ENCODE measurements around the gene TICAM1.
A peak's percentile ranks its signal among the peaks of the same experiment; 100 is the strongest.
"Not testable (repeated sequence)": the region's sequence is repeated elsewhere in the genome, so short reads cannot be mapped to it uniquely, and the experiment has no call there.

Gene TICAM1

DNA sequence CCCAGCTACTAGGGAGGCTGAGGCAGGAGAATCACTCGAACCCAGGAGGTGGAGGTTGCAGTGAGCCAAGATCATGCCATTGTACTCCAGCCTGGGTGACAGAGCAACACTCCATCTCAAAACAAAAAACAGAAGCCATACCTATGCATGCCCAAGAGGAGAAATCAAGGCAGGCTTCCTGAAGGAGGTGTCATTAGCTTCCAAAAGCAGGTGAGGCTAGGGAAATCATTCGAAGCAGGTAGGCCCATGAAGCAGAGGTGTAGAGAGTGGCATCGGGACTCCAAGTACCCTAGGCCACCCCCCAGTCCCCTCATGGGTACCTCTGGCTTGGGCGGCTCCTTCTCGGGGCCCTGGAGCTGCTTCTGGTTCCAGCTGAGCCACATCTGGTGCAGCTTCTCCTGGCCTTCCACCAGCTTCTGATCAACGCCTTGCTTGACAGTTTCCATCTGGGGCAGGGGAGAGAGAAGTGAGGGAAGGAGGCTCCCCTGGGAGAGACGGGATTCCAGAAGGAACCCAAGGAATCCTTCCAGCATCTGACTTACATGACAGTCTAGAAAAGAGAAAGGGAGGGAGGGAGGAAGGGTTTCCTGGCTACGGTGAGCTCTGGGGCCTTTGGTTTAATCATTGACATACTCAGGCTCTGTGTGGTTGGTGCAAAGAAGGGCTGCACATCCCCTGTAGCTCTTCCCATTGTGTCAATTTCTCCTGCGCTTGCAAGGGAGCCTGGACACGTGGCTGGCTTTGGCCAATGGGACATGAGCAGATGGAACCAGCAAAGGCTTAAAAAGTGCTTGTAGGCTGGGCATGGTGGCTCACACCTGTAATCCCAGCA lies 13.1 kb upstream of the TICAM1 start:
- TF ChIP-seq, protein P1, sequence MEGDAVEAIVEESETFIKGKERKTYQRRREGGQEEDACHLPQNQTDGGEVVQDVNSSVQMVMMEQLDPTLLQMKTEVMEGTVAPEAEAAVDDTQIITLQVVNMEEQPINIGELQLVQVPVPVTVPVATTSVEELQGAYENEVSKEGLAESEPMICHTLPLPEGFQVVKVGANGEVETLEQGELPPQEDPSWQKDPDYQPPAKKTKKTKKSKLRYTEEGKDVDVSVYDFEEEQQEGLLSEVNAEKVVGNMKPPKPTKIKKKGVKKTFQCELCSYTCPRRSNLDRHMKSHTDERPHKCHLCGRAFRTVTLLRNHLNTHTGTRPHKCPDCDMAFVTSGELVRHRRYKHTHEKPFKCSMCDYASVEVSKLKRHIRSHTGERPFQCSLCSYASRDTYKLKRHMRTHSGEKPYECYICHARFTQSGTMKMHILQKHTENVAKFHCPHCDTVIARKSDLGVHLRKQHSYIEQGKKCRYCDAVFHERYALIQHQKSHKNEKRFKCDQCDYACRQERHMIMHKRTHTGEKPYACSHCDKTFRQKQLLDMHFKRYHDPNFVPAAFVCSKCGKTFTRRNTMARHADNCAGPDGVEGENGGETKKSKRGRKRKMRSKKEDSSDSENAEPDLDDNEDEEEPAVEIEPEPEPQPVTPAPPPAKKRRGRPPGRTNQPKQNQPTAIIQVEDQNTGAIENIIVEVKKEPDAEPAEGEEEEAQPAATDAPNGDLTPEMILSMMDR (conservative IDR thresholded peaks at IDR 0.05; ENCODE audit: low read depth): no peak
- ChIA-PET POLR2A (ENCODE audit: low non-redundant PET) (no interaction called here), CTCF (interaction anchor here (0.5 to 1.3 kb wide), 4 partner anchors 17 to 65 kb away, joined by 3 to 4 read pairs (median 3); partner anchors contain the start of gene UHRF1)
- peak overlapping the region; percentile 15; the same call in 1 of the 2 replicates for H3K27ac ChIP-seq
- no peak for DNase-seq (ENCODE audit: low spot score)

DNA sequence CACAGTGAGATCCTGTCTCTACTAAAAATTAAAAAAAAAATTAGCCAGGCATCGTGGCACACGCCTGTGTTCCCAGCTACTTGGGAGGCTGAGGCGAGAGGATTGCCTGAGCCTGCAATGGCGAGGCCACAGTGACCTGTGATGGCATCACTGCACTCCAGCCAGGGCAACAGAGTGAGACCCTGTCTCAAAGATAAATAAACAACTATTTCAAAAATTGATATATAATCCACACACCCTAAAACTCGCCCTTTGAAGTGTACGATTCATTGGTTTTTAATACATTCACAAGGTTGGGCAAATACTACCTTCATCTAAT lies 12.1 kb upstream of the TICAM1 start:
- peak overlapping the region; percentile 9; the same call in 1 of the 2 replicates for H3K27ac ChIP-seq
- CTCF ChIA-PET: interaction anchor here (0.6 kb wide), 2 partner anchors 33 to 37 kb away, joined by 3 read pairs; no protein-coding TSS in a partner anchor
- POLR2A ChIA-PET (ENCODE audit: low non-redundant PET): no interaction called here
- no peak for DNase-seq (ENCODE audit: low spot score)
- TF ChIP-seq, protein P1 (conservative IDR thresholded peaks at IDR 0.05; ENCODE audit: low read depth): no peak

DNA sequence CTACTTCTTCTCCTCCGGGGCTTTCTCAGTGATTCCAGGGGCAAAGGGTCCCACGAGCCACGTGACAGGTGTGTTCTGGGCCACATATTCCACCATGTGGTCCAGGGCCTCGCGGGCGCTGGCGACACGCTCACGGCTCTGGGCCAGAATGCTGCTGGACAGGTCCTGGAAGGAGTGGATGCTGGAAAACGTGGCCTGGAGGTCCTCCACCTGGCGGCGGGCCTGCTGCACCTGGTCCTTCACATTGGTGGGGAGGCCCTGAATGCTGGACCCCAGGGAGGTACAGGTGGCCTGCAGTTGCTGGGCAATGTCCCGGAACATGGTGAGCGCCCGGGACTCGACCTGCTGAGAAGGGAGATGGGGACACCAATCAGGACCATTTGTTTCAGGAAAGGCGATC lies 7.7 kb upstream of the TICAM1 start:
- DNase-seq (ENCODE audit: low spot score): no peak
- POLR2A ChIA-PET (ENCODE audit: low non-redundant PET): interaction anchor here (0.7 kb wide), 1 partner anchor 783 kb away, joined by 3 read pairs; no protein-coding TSS in a partner anchor
- peak overlapping the region; percentile 13; the same call in 1 of the 2 replicates for H3K27ac ChIP-seq
- CTCF ChIA-PET: no interaction called here
- TF ChIP-seq, protein P1 (conservative IDR thresholded peaks at IDR 0.05; ENCODE audit: low read depth): no peak

DNA sequence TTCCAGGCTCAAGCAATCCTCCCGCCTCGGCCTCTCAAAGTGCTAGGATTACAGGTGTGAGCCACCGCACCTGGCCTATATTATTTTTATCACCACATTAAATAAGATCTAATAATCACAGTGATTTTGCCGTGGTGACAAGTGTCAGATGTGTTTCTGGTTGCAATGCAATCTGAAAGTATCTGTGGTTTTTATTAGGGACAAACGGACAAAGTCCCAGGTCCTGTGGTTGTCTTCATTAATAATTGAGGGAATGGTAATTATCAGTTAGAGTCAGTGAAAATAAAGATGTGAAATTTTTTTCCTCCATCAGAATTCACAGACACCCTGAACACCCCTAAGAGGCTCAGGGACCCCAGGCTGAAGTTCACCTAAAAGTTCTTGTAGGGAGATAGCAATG lies 1.3 kb upstream of the TICAM1 start:
- POLR2A ChIA-PET (ENCODE audit: low non-redundant PET): no interaction called here
- no peak for DNase-seq (ENCODE audit: low spot score)
- TF ChIP-seq, protein P1 (conservative IDR thresholded peaks at IDR 0.05; ENCODE audit: low read depth): no peak
- CTCF ChIA-PET: no interaction called here
- no peak overlapping the region; the same call in 1 of the 2 replicates for H3K27ac ChIP-seq

DNA sequence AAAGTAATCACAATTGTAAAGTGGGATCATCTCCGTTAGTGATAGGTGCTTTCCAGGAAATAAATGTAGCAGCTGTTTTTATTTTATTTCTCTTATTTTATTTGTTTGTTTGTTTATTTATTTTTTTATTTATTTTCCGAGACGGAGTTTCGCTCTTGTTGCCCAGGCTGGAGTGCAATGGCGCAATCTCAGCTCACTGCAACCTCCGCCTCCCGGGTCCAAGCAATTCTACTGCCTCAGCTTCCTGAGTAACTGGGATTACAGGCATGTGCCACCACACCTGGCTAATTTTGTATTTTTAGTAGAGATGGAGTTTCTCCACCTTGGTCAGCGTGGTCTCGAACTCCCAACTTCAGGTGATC lies 448 bp upstream of the TICAM1 start:
- POLR2A ChIA-PET (ENCODE audit: low non-redundant PET); DNase-seq (ENCODE audit: low spot score): not testable (repeated sequence)
- CTCF ChIA-PET: interaction anchor here (0.6 kb wide), 1 partner anchor 80 kb away, joined by 3 read pairs; no protein-coding TSS in a partner anchor
- H3K27ac ChIP-seq: peak overlapping the region; percentile 86

DNA sequence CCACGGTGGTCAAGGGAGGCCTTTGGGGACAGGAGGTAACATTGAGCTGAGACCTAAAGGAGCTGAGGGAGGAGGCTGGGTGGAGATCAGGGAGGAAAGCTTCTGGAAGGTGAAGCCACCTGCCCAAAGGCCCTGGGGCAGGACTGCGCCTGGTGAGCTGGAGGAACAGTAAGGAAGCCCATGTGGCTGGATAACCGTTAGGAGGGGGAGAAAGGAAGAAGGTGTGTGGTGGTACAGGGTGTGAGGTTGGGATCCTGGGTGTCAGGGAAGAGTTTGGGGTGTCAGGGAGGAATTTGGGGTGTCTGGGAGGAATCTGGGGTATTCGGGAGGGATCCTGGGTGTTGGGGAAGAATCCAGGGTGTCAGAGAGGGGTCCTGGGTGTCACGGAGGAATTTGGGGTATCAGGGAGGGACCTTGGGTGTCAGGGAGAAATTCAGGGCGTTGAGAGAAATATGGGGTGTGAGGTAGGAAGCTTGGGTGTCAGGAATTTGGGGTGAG lies 695 bp downstream of the TICAM1 start:
- peak overlapping the region; percentile 86 for H3K27ac ChIP-seq
- ChIA-PET CTCF (no interaction called here), POLR2A (ENCODE audit: low non-redundant PET) (no interaction called here)

More for the DNA sequence above, 695 bp downstream of the TICAM1 start:
- TF ChIP-seq, protein P1 (conservative IDR thresholded peaks at IDR 0.05; ENCODE audit: low read depth): no peak
- DNase-seq (ENCODE audit: low spot score): peak; percentile 28
